Karpas-422 (cell line): Measurements from ENCODE around the gene ARSB. TPM values are rescaled to one million over a fixed set of nuclear protein-coding genes. Genes with fewer than 3 reads are reported as not detected.

Source experiments
- DNase-seq: peaks from one replicate; pipeline ENCODE4 v3.0.0-alpha.2; 2015
- H2AFZ ChIP-seq: fragments of 200-600 bp; sonication (generic); 2 replicates; pipeline ENCODE4 v1.6.1; 2014; ENCODE audit warnings: antibody characterized with exemption, low read length, mixed read lengths
- H3K27ac ChIP-seq: fragments of 200-600 bp; sonication (generic); 2 replicates; pipeline ENCODE4 v1.5.1; 2014; ENCODE audit warnings: mild to moderate bottlenecking, low read length, moderate library complexity
- H3K27me3 ChIP-seq: fragments of 200-600 bp; sonication (generic); 2 replicates; pipeline ENCODE4 v1.6.1; 2014; ENCODE audit warnings: low read length, mixed read lengths
- H3K36me3 ChIP-seq: fragments of 200-600 bp; sonication (generic); 2 replicates; pipeline ENCODE4 v1.6.1; 2014; ENCODE audit warnings: low read length, mixed read lengths; ENCODE audit not compliant: insufficient read depth
- H3K4me1 ChIP-seq: fragments of 200-600 bp; sonication (generic); 2 replicates; pipeline ENCODE4 v1.6.1; 2014; ENCODE audit warnings: mild to moderate bottlenecking, low read length, mixed read lengths
- H3K4me2 ChIP-seq: fragments of 200-600 bp; sonication (generic); 2 replicates; pipeline ENCODE4 v1.6.1; 2014; ENCODE audit warnings: low read length, low read depth, mild to moderate bottlenecking; ENCODE audit not compliant: poor library complexity, severe bottlenecking
- H3K4me3 ChIP-seq: fragments of 200-600 bp; sonication (generic); 2 replicates; pipeline ENCODE4 v1.5.1; 2014; ENCODE audit warnings: mild to moderate bottlenecking, antibody characterized with exemption, low read length, mixed read lengths
- H3K79me2 ChIP-seq: fragments of 200-600 bp; sonication (generic); 2 replicates; pipeline ENCODE4 v1.6.1; 2014; ENCODE audit warnings: mild to moderate bottlenecking, low read length, mixed read lengths
- H3K9ac ChIP-seq: fragments of 200-600 bp; sonication (generic); 2 replicates; pipeline ENCODE4 v1.6.0; 2014; ENCODE audit warnings: low read length
- H3K9me2 ChIP-seq: fragments of 200-600 bp; sonication (generic), shearing (Covaris generic); replicated peaks from 2 replicates; pipeline ENCODE4 v1.6.0; 2014; ENCODE audit warnings: mild to moderate bottlenecking, low read length, moderate library complexity; ENCODE audit not compliant: insufficient read depth
- H3K9me3 ChIP-seq: fragments of 300-700, 200-600 bp; sonication (generic); 2 replicates; pipeline ENCODE4 v1.6.1; 2014; ENCODE audit warnings: low read length, mixed read lengths
- H4K20me1 ChIP-seq: fragments of 200-600 bp; sonication (generic); 2 replicates; pipeline ENCODE4 v1.6.1; 2014; ENCODE audit warnings: mild to moderate bottlenecking, antibody characterized with exemption, low read length, low read depth; ENCODE audit not compliant: insufficient read depth
- total RNA-seq: library from RNA; depleted of rRNA; stranded (reverse); fragments of >200 nt; shearing (Covaris generic); gene quantifications from 2 replicates; pipeline ENCODE4 v1.2.3, GENCODE V29; 2014; ENCODE audit warnings: low replicate concordance

Gene ARSB
- total RNA-seq, 1 experiment from 2014 or later = 10.8 TPM

GRCh38 chr5:78843436-78843835, 141.7 kb downstream of the ARSB start:
- Histone ChIP-seq H3K9me2 (no peaks in the 10 kb centered on the region), H2AFZ (no peak overlapping the region), H3K4me3 (no peak overlapping the region), H3K4me2 (no peak overlapping the region), H4K20me1 (no peaks in the 10 kb centered on the region), H3K9ac (no peak overlapping the region), H3K9me3 (no peaks in the 10 kb centered on the region), H3K27ac (no peak overlapping the region), H3K27me3 (no peaks in the 10 kb centered on the region), H3K36me3 (no peaks in the 10 kb centered on the region), H3K79me2 (no peaks in the 10 kb centered on the region), H3K4me1 (peaks cover 5% of the 10 kb centered on the region)
- DNase-seq = no peak

- H3K79me2 ChIP-seq = no peaks in the 10 kb centered on the region
- no peak overlapping the region for H2AFZ ChIP-seq
- H3K4me3 ChIP-seq = no peak overlapping the region
- peaks cover 5% of the 10 kb centered on the region for H3K4me1 ChIP-seq
- H4K20me1 ChIP-seq = no peaks in the 10 kb centered on the region
- no peaks in the 10 kb centered on the region for H3K27me3 ChIP-seq
- H3K27ac ChIP-seq = no peak overlapping the region
- no peaks in the 10 kb centered on the region for H3K9me3 ChIP-seq
- no peak overlapping the region for H3K9ac ChIP-seq
- no peak overlapping the region for H3K4me2 ChIP-seq
- no peaks in the 10 kb centered on the region for H3K36me3 ChIP-seq
- no peaks in the 10 kb centered on the region for H3K9me2 ChIP-seq
- no peak for DNase-seq
Observed at GRCh38 chr5:78841767-78842166, 143.3 kb downstream of the ARSB start.

GRCh38 chr5:78838753-78839152, 146.4 kb downstream of the ARSB start:
- no peak overlapping the region for H3K9ac ChIP-seq
- no peaks in the 10 kb centered on the region for H3K27me3 ChIP-seq
- no peaks in the 10 kb centered on the region for H3K79me2 ChIP-seq
- no peak overlapping the region for H2AFZ ChIP-seq
- no peak overlapping the region for H3K4me2 ChIP-seq
- DNase-seq = no peak
- H3K27ac ChIP-seq = no peak overlapping the region
- H3K36me3 ChIP-seq = no peaks in the 10 kb centered on the region
- H3K4me1 ChIP-seq = no peaks in the 10 kb centered on the region
- H4K20me1 ChIP-seq = no peaks in the 10 kb centered on the region
- H3K9me2 ChIP-seq = no peaks in the 10 kb centered on the region
- H3K4me3 ChIP-seq = no peak overlapping the region
- H3K9me3 ChIP-seq = no peaks in the 10 kb centered on the region

GRCh38 chr5:78837836-78838235, 147.3 kb downstream of the ARSB start:
- Histone ChIP-seq H3K4me3 (no peak overlapping the region), H3K27me3 (no peaks in the 10 kb centered on the region), H3K9me3 (no peaks in the 10 kb centered on the region)

GRCh38 chr5:78835176-78835575, 149.9 kb downstream of the ARSB start:
- Histone ChIP-seq H3K9me3 (no peaks in the 10 kb centered on the region), H3K4me1 (no peaks in the 10 kb centered on the region), H3K9me2 (no peaks in the 10 kb centered on the region), H3K9ac (no peak overlapping the region), H3K27ac (no peak overlapping the region), H4K20me1 (no peaks in the 10 kb centered on the region), H2AFZ (no peak overlapping the region), H3K79me2 (no peaks in the 10 kb centered on the region), H3K36me3 (no peaks in the 10 kb centered on the region), H3K4me2 (no peak overlapping the region), H3K4me3 (no peak overlapping the region), H3K27me3 (no peaks in the 10 kb centered on the region)
- DNase-seq = no peak

More at GRCh38 chr5:78837836-78838235, 147.3 kb downstream of the ARSB start:
- Histone ChIP-seq H3K9ac (no peak overlapping the region), H3K79me2 (no peaks in the 10 kb centered on the region), H2AFZ (no peak overlapping the region), H3K36me3 (no peaks in the 10 kb centered on the region), H4K20me1 (no peaks in the 10 kb centered on the region), H3K4me2 (no peak overlapping the region), H3K27ac (no peak overlapping the region), H3K9me2 (no peaks in the 10 kb centered on the region), H3K4me1 (no peaks in the 10 kb centered on the region)
- DNase-seq = no peak

- H3K27ac ChIP-seq = no peak overlapping the region
Observed at GRCh38 chr5:78833284-78833683, 151.8 kb downstream of the ARSB start.

GRCh38 chr5:78830528-78831046, 154.5 kb downstream of the ARSB start:
- no peak overlapping the region for H3K4me3 ChIP-seq
- H3K27ac ChIP-seq = no peak overlapping the region
- no peak overlapping the region for H2AFZ ChIP-seq
- no peak overlapping the region for H3K4me2 ChIP-seq
- H3K27me3 ChIP-seq = no peaks in the 10 kb centered on the region
- H3K9me2 ChIP-seq = no peaks in the 10 kb centered on the region
- no peaks in the 10 kb centered on the region for H4K20me1 ChIP-seq
- no peaks in the 10 kb centered on the region for H3K9me3 ChIP-seq
- no peaks in the 10 kb centered on the region for H3K36me3 ChIP-seq
- no peak overlapping the region for H3K9ac ChIP-seq
- H3K79me2 ChIP-seq = no peaks in the 10 kb centered on the region
- no peak for DNase-seq
- peaks cover 3% of the 10 kb centered on the region for H3K4me1 ChIP-seq

More at GRCh38 chr5:78833284-78833683, 151.8 kb downstream of the ARSB start:
- Histone ChIP-seq H3K79me2 (no peaks in the 10 kb centered on the region), H3K9me3 (no peaks in the 10 kb centered on the region), H3K36me3 (no peaks in the 10 kb centered on the region), H3K27me3 (no peaks in the 10 kb centered on the region), H3K4me1 (no peaks in the 10 kb centered on the region), H3K9me2 (no peaks in the 10 kb centered on the region), H4K20me1 (no peaks in the 10 kb centered on the region), H3K4me3 (no peak overlapping the region), H3K9ac (no peak overlapping the region), H2AFZ (no peak overlapping the region), H3K4me2 (no peak overlapping the region)
- no peak for DNase-seq

GRCh38 chr5:78829811-78830527, 155.1 kb downstream of the ARSB start:
- no peak overlapping the region for H2AFZ ChIP-seq
- H3K27me3 ChIP-seq = no peaks in the 10 kb centered on the region
- H3K27ac ChIP-seq = no peak overlapping the region
- no peak overlapping the region for H3K4me3 ChIP-seq
- no peak overlapping the region for H3K4me2 ChIP-seq
- no peaks in the 10 kb centered on the region for H3K9me2 ChIP-seq
- no peak for DNase-seq
- no peaks in the 10 kb centered on the region for H3K79me2 ChIP-seq
- no peaks in the 10 kb centered on the region for H4K20me1 ChIP-seq
- peaks cover 5% of the 10 kb centered on the region for H3K4me1 ChIP-seq
- H3K36me3 ChIP-seq = no peaks in the 10 kb centered on the region
- no peaks in the 10 kb centered on the region for H3K9me3 ChIP-seq
- no peak overlapping the region for H3K9ac ChIP-seq
